H1 (cell line): ENCODE data around the gene SNRK.

Experiments used
- CTCF ChIP-seq, 3 experiments: IDR thresholded peaks; 1 replicate in 2 of 3; 2 replicates in 1 of 3; pipeline versions ENCODE4 v1.5.1 to v1.6.1; 2011; ENCODE audit warnings: low read length in 3 of 3, mild to moderate bottlenecking in 3 of 3, inconsistent platforms in 2 of 3, low read depth in 1 of 3, moderate library complexity in 1 of 3; ENCODE audit not compliant: insufficient read depth in 1 of 3; ENCODE audit errors: control extremely low read depth in 1 of 3
- GABPA ChIP-seq: IDR thresholded peaks from 2 replicates; pipeline ENCODE4 v1.6.1; 2011; ENCODE audit warnings: mild to moderate bottlenecking, low read length, moderate library complexity, borderline replicate concordance; ENCODE audit not compliant: insufficient read depth
- KDM1A ChIP-seq: fragments of 200-600, 300-600 bp; sonication (generic); IDR thresholded peaks from 2 replicates; pipeline ENCODE4 v1.7.1; 2016; ENCODE audit warnings: mild to moderate bottlenecking, low read length, borderline replicate concordance
- MAX ChIP-seq: IDR thresholded peaks from 2 replicates; pipeline ENCODE4 v1.6.1; 2012; ENCODE audit warnings: inconsistent platforms
- POLR2A ChIP-seq, 2 experiments: IDR thresholded peaks; 1 replicate in 1 of 2; 2 replicates in 1 of 2; pipeline ENCODE4 v1.6.1; 2011; ENCODE audit warnings: low read depth in 2 of 2, low read length in 2 of 2, mild to moderate bottlenecking in 2 of 2; ENCODE audit errors: control extremely low read depth in 1 of 2
- POLR2AphosphoS5 ChIP-seq: IDR thresholded peaks from 2 replicates; pipeline ENCODE4 v1.6.1; 2011; ENCODE audit warnings: low read depth, low read length
- RFX5 ChIP-seq: IDR thresholded peaks from 2 replicates; pipeline ENCODE4 v1.6.1; 2011; ENCODE audit warnings: low read depth, low read length, improper control_type of control experiment, borderline replicate concordance
- RNF2 ChIP-seq: fragments of 200-900, 300-1000 bp; sonication (generic); IDR thresholded peaks from 2 replicates; pipeline ENCODE4 v1.7.1; 2016; ENCODE audit warnings: borderline replicate concordance, low read depth, mild to moderate bottlenecking, antibody characterized with exemption, low read length; ENCODE audit not compliant: poor library complexity, severe bottlenecking; ENCODE audit errors: missing control alignments
- RXRA ChIP-seq: IDR thresholded peaks from 2 replicates; pipeline ENCODE4 v1.6.1; 2011; ENCODE audit warnings: low read depth, mild to moderate bottlenecking, low read length, moderate library complexity; ENCODE audit not compliant: insufficient read depth
- USF2 ChIP-seq: IDR thresholded peaks from 2 replicates; pipeline ENCODE4 v1.6.1; 2011; ENCODE audit warnings: low read length, improper control_type of control experiment
- YY1 ChIP-seq: IDR thresholded peaks from 2 replicates; pipeline ENCODE4 v1.6.1; 2011; ENCODE audit warnings: low read depth, mild to moderate bottlenecking, low read length

- TF ChIP-seq CTCF (IDR thresholded peaks at IDR 0.05; ENCODE audit: control extremely low read depth in 1 of 3, insufficient read depth in 1 of 3, low read depth in 1 of 3, low read length in 3 of 3): no peak
- TF ChIP-seq RXRA: no peak
- no peak for TF ChIP-seq USF2
- TF ChIP-seq GABPA: no peak
- TF ChIP-seq POLR2A (IDR thresholded peaks at IDR 0.05; ENCODE audit: control extremely low read depth in 1 of 2, low read depth in 2 of 2, low read length in 2 of 2): no peak
- no peak for TF ChIP-seq RFX5
- TF ChIP-seq POLR2AphosphoS5: no peak
- TF ChIP-seq MAX: no peak
- no peak for TF ChIP-seq YY1
- no peak for TF ChIP-seq KDM1A
- no peak for TF ChIP-seq RNF2
Observed at GRCh38 chr3:43379343-43379742, 93.0 kb downstream of the SNRK start.
